GM23338 (cell line): ENCODE measurements around the gene DCLK1. TPM values are rescaled to one million over a fixed set of nuclear protein-coding genes. Genes with fewer than 3 reads are reported as not detected.

Experiments used
- ATAC-seq: fragments of 200-7000 bp; cut with Tn5 transposase; 3 replicates; pipeline ENCODE4 v1.9.1; 2020
- DNase-seq: peaks from one replicate; pipeline ENCODE4 v3.0.0-alpha.2; 2015; ENCODE audit warnings: low spot score
- H2AFZ ChIP-seq: fragments of 200-600 bp; sonication (generic); 2 replicates; pipeline ENCODE4 v1.8.0; 2016; ENCODE audit warnings: antibody characterized with exemption, mild to moderate bottlenecking, moderate library complexity
- H3F3A ChIP-seq: fragments of 200-600 bp; sonication (generic); replicated peaks from 2 replicates; pipeline ENCODE4 v1.8.0; 2017; ENCODE audit warnings: antibody characterized with exemption, mixed run types, low read depth
- H3K27ac ChIP-seq: fragments of 200-600 bp; sonication (generic); 2 replicates; pipeline ENCODE4 v1.6.1; 2016; ENCODE audit warnings: low read depth
- H3K27me3 ChIP-seq: fragments of 200-600 bp; sonication (generic); 2 replicates; pipeline ENCODE4 v1.8.0; 2016; ENCODE audit warnings: mild to moderate bottlenecking, mixed run types, moderate library complexity; ENCODE audit not compliant: insufficient read depth
- H3K36me3 ChIP-seq: fragments of 200-600 bp; sonication (generic); 2 replicates; pipeline ENCODE4 v1.8.0; 2016; ENCODE audit warnings: mild to moderate bottlenecking; ENCODE audit not compliant: insufficient read depth
- H3K4me1 ChIP-seq: fragments of 200-600 bp; sonication (generic); 2 replicates; pipeline ENCODE4 v1.8.0; 2016; ENCODE audit warnings: mild to moderate bottlenecking, moderate library complexity; ENCODE audit not compliant: insufficient read depth
- H3K4me2 ChIP-seq: fragments of 200-600 bp; sonication (generic); 2 replicates; pipeline ENCODE4 v1.7.1; 2017; ENCODE audit warnings: mixed run types
- H3K4me3 ChIP-seq: fragments of 200-600 bp; sonication (generic); 2 replicates; pipeline ENCODE4 v1.6.1; 2016; ENCODE audit warnings: mixed run types
- H3K79me2 ChIP-seq: fragments of 200-600 bp; sonication (generic); replicated peaks from 2 replicates; pipeline ENCODE4 v1.8.0; 2017; ENCODE audit warnings: mild to moderate bottlenecking; ENCODE audit not compliant: insufficient read depth
- H3K9me2 ChIP-seq: fragments of 200-600 bp; sonication (generic); 2 replicates; pipeline ENCODE4 v1.8.0; 2017; ENCODE audit not compliant: insufficient read depth
- H4K20me1 ChIP-seq: fragments of 200-600 bp; sonication (generic); replicated peaks from 2 replicates; pipeline ENCODE4 v1.8.0; 2017; ENCODE audit warnings: mild to moderate bottlenecking; ENCODE audit not compliant: insufficient read depth
- H3K27ac Mint-ChIP-seq: 2 replicates; pipeline ENCODE4 v1.8.0; 2020; ENCODE audit warnings: inconsistent platforms, mild to moderate bottlenecking, moderate library complexity, mixed read lengths
- H3K27me3 Mint-ChIP-seq: 3 replicates; pipeline ENCODE4 v1.8.0; 2022; ENCODE audit warnings: low read depth, mild to moderate bottlenecking, moderate library complexity, mixed read lengths, inconsistent platforms; ENCODE audit not compliant: insufficient read depth, poor library complexity
- H3K36me3 Mint-ChIP-seq: 3 replicates; pipeline ENCODE4 v1.8.0; 2021; ENCODE audit warnings: low read depth, mild to moderate bottlenecking, inconsistent platforms, moderate library complexity, mixed read lengths
- H3K4me1 Mint-ChIP-seq: 3 replicates; pipeline ENCODE4 v1.8.0; 2020; ENCODE audit warnings: mild to moderate bottlenecking, inconsistent platforms, mixed read lengths
- H3K4me3 Mint-ChIP-seq: 3 replicates; pipeline ENCODE4 v1.8.0; 2021; ENCODE audit warnings: moderate library complexity, mild to moderate bottlenecking, inconsistent platforms, mixed read lengths
- H3K9me3 Mint-ChIP-seq: 3 replicates; pipeline ENCODE4 v1.8.0; 2020; ENCODE audit warnings: moderate library complexity, mild to moderate bottlenecking, inconsistent platforms, mixed read lengths
- CREB1 ChIP-seq: fragments of 250-450 bp; sonication (Bioruptor Pico); IDR thresholded peaks from 2 replicates; pipeline ENCODE4 v1.5.0; 2020; ENCODE audit warnings: low read depth, mild to moderate bottlenecking, moderate library complexity
- EZH2 ChIP-seq: fragments of 200-600 bp; sonication (generic); IDR thresholded peaks from one replicate; pipeline ENCODE4 v1.8.0; 2017; ENCODE audit warnings: antibody characterized with exemption, mild to moderate bottlenecking, low read depth; ENCODE audit not compliant: unreplicated experiment
- EZH2phosphoT487 ChIP-seq: fragments of 200-600 bp; sonication (generic); IDR thresholded peaks from one replicate; pipeline ENCODE4 v1.8.1; 2018; ENCODE audit warnings: antibody characterized with exemption; ENCODE audit not compliant: unreplicated experiment
- JUNB ChIP-seq: IDR thresholded peaks from one replicate; pipeline ENCODE4 v1.6.1; 2016; ENCODE audit warnings: antibody characterized with exemption; ENCODE audit not compliant: unreplicated experiment
- NANOG ChIP-seq: IDR thresholded peaks from 2 replicates; pipeline ENCODE4 v1.6.1; 2016; ENCODE audit warnings: antibody characterized with exemption, borderline replicate concordance
- STAT1 ChIP-seq: IDR thresholded peaks from one replicate; pipeline ENCODE4 v1.6.1; 2016; ENCODE audit warnings: antibody characterized with exemption; ENCODE audit not compliant: unreplicated experiment
- polyA plus RNA-seq: library from polyadenylated mRNA; unstranded; fragments of >200 nt; fragmentation: Nextera tagmentation; extraction: Ambion mirVana; gene quantifications from 2 replicates; pipeline ENCODE4 v1.2.1, GENCODE V29; 2016
- total RNA-seq: library from RNA; depleted of rRNA; stranded (reverse); fragments of >200 nt; shearing (Covaris generic); gene quantifications from 2 replicates; pipeline ENCODE4 v1.2.3, GENCODE V29; 2014
- TF ChIP-seq, protein P1 (sequence below): IDR thresholded peaks from 2 replicates; pipeline ENCODE4 v1.6.1; 2016; ENCODE audit warnings: antibody characterized with exemption
- TF ChIP-seq, protein P2 (sequence below): IDR thresholded peaks from one replicate; pipeline ENCODE4 v1.6.1; 2018; ENCODE audit warnings: antibody characterized with exemption; ENCODE audit not compliant: unreplicated experiment
- TF ChIP-seq, protein P3 (sequence below), 2 experiments: fragments of 200-600 bp in 1 of 2; sonication (generic) in 1 of 2; conservative IDR thresholded peaks; 2 replicates each; pipeline versions ENCODE4 v1.5.1 to v1.6.1; 2016 to 2017; ENCODE audit warnings: antibody characterized with exemption in 2 of 2, low read depth in 2 of 2, mild to moderate bottlenecking in 2 of 2, moderate library complexity in 1 of 2

The DCLK1 gene
- total and polyA plus RNA-seq, 2 experiments from 2014 or later = 13.1 to 57.7 TPM

DNA sequence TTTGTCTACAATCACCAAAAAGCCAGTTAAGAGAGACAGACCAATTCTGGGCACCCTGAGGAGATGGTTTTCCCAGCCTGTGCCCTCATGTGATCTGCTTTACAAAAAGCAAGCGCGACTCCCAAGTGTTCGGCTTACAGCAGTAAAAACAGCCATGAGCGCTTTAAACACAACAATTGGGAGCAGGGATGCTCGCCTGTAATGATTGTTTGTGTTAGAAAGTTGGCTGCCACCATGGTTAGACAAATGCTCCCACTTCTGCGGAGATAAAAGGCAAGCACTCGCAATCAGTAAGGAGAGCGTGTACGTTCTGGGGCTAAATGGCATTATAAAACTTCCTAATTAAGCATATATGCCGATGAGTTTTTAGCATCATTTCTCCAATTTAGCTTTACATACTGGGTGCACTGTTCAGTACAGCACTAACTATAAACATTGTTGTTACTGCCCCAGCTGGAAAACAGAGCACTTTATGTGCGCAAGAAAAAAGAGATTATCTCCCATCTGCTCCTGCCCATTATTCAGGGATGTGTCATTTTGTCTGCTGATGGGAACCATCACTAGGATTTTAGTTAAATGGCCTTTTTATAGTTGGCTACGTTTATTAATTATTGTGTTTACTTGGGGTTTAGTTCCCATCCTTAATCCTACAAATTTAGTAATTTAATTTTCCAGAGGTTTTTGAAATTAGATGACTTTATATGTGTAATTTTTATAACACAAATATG lies 345.4 kb downstream of the DCLK1 start:
- Histone ChIP-seq H3K4me2 (no peak overlapping the region), H2AFZ (no peak overlapping the region), H3F3A (no peaks in the 10 kb centered on the region), H3K79me2 (no peaks in the 10 kb centered on the region), H3K4me3 (no peak overlapping the region), H4K20me1 (no peaks in the 10 kb centered on the region), H3K27me3 (no peaks in the 10 kb centered on the region), H3K9me2 (no peaks in the 10 kb centered on the region; the same call in 1 of the 2 replicates), H3K27ac (no peak overlapping the region), H3K36me3 (no peaks in the 10 kb centered on the region), H3K4me1 (no peaks in the 10 kb centered on the region)
- H3K4me1 Mint-ChIP-seq = peaks cover 9% of the 10 kb centered on the region
- H3K27me3 Mint-ChIP-seq = peaks cover 2% of the 10 kb centered on the region
- DNase-seq (no peak), ATAC-seq (no peak)
- no peak overlapping the region for H3K27ac Mint-ChIP-seq
- H3K9me3 Mint-ChIP-seq = no peaks in the 10 kb centered on the region
- H3K36me3 Mint-ChIP-seq = no peaks in the 10 kb centered on the region
- H3K4me3 Mint-ChIP-seq = no peak overlapping the region
- TF ChIP-seq, protein P1, sequence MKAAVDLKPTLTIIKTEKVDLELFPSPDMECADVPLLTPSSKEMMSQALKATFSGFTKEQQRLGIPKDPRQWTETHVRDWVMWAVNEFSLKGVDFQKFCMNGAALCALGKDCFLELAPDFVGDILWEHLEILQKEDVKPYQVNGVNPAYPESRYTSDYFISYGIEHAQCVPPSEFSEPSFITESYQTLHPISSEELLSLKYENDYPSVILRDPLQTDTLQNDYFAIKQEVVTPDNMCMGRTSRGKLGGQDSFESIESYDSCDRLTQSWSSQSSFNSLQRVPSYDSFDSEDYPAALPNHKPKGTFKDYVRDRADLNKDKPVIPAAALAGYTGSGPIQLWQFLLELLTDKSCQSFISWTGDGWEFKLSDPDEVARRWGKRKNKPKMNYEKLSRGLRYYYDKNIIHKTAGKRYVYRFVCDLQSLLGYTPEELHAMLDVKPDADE = no peak
- no peak for TF ChIP-seq JUNB
- no peak for TF ChIP-seq CREB1 (CRISPR knock-in tag)
- TF ChIP-seq, protein P2, sequence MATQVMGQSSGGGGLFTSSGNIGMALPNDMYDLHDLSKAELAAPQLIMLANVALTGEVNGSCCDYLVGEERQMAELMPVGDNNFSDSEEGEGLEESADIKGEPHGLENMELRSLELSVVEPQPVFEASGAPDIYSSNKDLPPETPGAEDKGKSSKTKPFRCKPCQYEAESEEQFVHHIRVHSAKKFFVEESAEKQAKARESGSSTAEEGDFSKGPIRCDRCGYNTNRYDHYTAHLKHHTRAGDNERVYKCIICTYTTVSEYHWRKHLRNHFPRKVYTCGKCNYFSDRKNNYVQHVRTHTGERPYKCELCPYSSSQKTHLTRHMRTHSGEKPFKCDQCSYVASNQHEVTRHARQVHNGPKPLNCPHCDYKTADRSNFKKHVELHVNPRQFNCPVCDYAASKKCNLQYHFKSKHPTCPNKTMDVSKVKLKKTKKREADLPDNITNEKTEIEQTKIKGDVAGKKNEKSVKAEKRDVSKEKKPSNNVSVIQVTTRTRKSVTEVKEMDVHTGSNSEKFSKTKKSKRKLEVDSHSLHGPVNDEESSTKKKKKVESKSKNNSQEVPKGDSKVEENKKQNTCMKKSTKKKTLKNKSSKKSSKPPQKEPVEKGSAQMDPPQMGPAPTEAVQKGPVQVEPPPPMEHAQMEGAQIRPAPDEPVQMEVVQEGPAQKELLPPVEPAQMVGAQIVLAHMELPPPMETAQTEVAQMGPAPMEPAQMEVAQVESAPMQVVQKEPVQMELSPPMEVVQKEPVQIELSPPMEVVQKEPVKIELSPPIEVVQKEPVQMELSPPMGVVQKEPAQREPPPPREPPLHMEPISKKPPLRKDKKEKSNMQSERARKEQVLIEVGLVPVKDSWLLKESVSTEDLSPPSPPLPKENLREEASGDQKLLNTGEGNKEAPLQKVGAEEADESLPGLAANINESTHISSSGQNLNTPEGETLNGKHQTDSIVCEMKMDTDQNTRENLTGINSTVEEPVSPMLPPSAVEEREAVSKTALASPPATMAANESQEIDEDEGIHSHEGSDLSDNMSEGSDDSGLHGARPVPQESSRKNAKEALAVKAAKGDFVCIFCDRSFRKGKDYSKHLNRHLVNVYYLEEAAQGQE = no peak
- TF ChIP-seq, protein P3, sequence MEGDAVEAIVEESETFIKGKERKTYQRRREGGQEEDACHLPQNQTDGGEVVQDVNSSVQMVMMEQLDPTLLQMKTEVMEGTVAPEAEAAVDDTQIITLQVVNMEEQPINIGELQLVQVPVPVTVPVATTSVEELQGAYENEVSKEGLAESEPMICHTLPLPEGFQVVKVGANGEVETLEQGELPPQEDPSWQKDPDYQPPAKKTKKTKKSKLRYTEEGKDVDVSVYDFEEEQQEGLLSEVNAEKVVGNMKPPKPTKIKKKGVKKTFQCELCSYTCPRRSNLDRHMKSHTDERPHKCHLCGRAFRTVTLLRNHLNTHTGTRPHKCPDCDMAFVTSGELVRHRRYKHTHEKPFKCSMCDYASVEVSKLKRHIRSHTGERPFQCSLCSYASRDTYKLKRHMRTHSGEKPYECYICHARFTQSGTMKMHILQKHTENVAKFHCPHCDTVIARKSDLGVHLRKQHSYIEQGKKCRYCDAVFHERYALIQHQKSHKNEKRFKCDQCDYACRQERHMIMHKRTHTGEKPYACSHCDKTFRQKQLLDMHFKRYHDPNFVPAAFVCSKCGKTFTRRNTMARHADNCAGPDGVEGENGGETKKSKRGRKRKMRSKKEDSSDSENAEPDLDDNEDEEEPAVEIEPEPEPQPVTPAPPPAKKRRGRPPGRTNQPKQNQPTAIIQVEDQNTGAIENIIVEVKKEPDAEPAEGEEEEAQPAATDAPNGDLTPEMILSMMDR (conservative IDR thresholded peaks at IDR 0.05; ENCODE audit: low read depth in 2 of 2) = no peak
- no peak for TF ChIP-seq EZH2

DNA sequence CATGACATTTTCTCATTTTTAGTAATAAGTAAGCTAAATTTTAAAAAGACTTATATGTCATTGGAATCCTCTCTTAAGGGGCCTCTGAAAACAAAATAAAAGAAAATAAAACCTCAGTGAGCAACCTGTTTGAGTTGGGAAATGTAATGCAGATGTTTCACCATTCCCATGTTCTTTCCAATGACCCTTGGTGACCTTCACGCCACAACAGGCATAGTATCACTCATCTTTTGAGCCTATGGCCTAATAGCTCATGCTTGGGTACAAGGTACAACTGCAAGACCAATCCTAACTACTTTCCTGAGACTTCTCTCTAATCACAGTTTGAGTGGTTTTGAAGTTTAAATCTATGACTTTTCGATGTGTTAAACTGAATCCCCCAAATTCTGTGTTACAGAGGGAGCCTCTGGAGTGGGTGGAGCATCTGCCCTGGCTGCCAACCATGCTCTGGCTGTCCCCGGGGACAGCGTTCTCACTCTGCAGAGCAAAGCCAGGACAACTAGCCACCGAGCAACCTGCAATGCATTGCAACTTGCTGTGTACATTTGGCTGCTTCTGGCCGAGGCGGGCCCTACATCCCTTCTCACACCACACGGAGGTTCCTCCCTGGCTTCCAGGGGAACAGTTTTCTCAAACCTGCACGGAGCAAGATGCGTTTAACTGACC lies 346.8 kb downstream of the DCLK1 start:
- Histone ChIP-seq H4K20me1 (no peaks in the 10 kb centered on the region), H3K79me2 (no peaks in the 10 kb centered on the region), H3K4me1 (no peaks in the 10 kb centered on the region), H3K36me3 (no peaks in the 10 kb centered on the region), H3K27ac (no peak overlapping the region), H3K4me3 (no peak overlapping the region), H3F3A (no peaks in the 10 kb centered on the region), H3K9me2 (no peaks in the 10 kb centered on the region; the same call in 1 of the 2 replicates), H2AFZ (no peak overlapping the region), H3K27me3 (no peaks in the 10 kb centered on the region), H3K4me2 (no peak overlapping the region)
- no peaks in the 10 kb centered on the region for H3K9me3 Mint-ChIP-seq
- DNase-seq (no peak), ATAC-seq (no peak; the same call in 1 of the 3 replicates)
- no peak overlapping the region for H3K4me3 Mint-ChIP-seq
- H3K36me3 Mint-ChIP-seq = no peaks in the 10 kb centered on the region
- H3K4me1 Mint-ChIP-seq = peaks cover 4% of the 10 kb centered on the region; the same call in 1 of the 3 replicates
- H3K27me3 Mint-ChIP-seq = peaks cover 2% of the 10 kb centered on the region
- no peak overlapping the region for H3K27ac Mint-ChIP-seq
- TF ChIP-seq JUNB (no peak), EZH2 (no peak), EZH2phosphoT487 (no peak), NANOG (no peak), STAT1 (no peak)
- TF ChIP-seq, protein P1 = no peak
